Measurements from ENCODE around the gene COPS8. TPM values are rescaled to one million over a fixed set of nuclear protein-coding genes. Genes with fewer than 3 reads are reported as not detected.

COPS8 gene
- total RNA-seq, 1 donor from 2014 or later, result 90.7 TPM

DNA sequence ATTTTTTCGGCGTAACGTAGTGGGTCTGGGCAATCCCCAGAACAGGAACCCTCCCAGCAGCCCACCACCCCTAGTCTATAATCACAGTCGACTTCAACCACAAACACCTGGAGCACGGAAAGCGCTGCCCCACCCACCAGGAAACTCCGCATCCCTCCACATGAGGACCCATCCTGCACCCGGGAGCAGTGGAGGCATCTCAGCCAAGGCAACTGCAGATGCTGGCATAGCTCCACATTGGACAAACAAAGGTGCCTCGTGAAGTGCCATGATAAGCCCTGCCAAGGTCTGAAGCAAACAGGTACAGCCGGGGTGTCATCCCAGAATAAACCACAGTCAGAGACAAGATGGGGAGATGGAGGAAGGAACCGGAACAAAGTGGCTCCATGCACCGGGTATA is 24.3 kb upstream of the COPS8 start:
- DNase-seq, result no peak
- ATAC-seq, result no peak
- intact Hi-C loops (cut with micrococcal nuclease), result loop anchor here (5.0 kb wide), 1 partner anchor 709 kb away; no protein-coding TSS in a partner anchor

DNA sequence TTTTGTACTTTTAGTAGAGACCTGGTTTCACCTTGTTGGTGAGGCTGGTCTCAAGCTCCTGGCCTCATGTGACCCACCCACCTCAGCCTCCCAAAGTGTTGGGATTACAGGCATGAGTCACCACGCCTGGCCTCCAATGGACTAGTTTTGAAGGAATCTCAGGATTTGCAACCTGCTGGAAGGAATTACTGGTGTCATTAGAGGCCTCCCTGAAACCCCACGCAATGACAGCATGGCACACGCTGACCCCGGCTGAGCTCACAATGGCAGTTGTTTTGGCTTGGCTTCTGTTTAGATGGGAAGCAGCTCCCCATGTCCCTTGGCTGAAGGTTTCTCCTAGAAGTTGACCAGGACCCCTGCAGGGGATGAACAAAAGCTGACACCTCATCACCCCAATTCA is 23.1 kb upstream of the COPS8 start:
- intact Hi-C loops (cut with micrococcal nuclease), result loop anchor here (5.0 kb wide), 1 partner anchor 710 kb away; no protein-coding TSS in a partner anchor
- ATAC-seq, result no peak
- no peak for DNase-seq

DNA sequence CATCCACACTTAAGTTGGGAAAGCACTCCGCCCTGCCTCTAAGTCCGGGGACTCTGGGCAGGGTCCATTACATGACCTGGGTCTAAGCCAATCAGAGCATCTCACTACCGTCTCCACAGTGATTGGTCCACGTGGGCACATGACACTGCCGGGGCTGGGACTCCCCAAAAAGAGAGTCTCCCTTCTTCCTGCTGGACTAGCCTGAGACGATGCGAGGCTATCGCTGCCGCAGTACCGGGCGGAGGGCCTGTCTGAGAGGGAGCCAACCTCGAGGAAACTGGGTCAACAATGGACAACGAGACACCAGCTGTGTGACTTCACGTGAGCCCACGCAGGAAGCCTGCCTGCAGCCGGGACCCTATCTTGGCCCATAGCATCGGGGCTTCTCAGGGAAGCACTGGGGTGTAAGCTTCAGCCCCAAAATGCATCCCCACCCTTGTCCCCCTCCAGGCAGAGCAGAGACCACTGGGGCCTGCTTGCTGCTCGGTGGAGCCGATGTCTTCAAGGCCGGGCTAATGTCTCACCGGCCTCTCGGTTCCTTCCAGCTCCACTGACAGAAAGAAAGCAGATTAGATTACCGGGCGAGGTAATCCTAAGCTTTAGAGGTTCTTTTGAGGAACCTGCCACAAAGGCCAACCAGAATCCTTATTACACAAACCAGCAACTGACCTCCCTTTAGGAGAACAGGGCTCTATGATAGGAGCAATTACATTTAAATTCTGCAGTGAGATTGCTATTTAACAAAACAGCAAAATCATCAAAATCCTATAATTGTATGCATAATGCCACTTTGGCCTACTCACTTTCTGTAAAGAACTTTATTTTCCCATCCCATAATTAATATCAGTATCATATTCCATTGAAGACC is 21.3 kb upstream of the COPS8 start:
- peak; percentile 43 for ATAC-seq
- DNase-seq, result peak; percentile 35
- intact Hi-C loops (cut with micrococcal nuclease), result loop anchor here (5.0 kb wide), 1 partner anchor 712 kb away; no protein-coding TSS in a partner anchor

DNA sequence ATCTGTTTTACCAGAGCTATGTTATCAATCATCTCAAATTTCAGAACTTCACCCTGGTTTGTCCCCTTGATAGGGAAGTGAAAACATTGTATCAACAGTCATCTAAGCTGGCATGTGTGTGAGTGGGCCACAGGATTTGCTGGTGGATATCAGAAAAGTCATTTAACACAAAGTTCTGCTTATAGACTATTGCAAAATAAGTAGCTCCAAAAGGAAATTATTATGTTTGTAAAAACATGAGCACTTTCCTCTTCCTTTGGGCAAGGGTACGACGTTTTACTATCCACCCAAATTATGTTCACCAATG is 20.7 kb upstream of the COPS8 start:
- ATAC-seq, result no peak

DNA sequence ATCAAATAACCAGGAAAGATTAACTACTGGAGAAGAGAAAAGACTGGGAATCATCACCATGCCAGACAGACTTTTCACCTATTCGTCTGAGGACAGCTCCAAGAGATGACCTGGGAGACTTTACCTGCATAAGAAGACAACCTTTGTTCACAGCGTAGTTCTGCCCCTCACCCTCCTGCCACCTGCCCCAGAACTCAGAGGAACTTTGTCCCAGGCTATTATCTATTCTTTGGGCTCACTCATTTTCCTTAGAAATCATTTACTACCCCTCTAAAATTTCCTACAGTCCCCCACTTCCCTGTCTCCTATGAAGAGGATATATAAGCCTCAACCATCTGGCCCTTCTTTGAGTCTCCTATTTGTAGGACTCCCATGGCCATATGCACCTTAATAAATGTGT is 19.3 kb upstream of the COPS8 start:
- intact Hi-C loops (cut with micrococcal nuclease), result no loop called here
- DNase-seq (no peak), ATAC-seq (no peak)

More for the DNA sequence above, 20.7 kb upstream of the COPS8 start:
- intact Hi-C loops (cut with micrococcal nuclease), result no loop called here
- no peak for DNase-seq

DNA sequence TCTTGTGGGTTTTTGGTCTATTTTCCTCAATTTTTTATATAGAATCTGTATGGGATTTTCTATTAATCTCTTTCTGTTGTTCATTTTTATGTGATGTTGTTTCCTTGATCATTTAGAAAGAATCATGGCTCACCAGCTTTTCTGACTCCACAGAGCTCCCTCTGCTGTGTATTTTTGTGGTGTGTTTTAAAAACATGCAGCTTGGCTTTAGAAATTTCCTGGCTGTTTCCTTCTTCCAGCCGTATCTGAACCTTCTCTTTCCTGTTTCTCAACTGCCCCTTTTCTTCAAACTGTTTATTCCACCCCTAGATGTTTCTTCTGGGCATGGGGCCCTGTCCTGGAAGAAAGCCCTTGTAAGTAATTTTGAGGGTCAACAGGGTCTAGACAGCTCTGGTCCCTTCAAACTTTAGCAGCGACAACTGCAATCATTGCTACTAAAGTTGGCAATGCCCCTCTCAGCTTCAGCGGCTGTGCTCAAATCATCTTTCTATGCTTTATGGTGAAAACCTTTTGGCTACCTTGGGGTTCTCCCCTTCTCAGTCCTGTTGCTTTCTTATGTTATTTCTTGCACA is 17.6 kb upstream of the COPS8 start:
- ATAC-seq, result no peak
- intact Hi-C loops (cut with micrococcal nuclease), result no loop called here

DNA sequence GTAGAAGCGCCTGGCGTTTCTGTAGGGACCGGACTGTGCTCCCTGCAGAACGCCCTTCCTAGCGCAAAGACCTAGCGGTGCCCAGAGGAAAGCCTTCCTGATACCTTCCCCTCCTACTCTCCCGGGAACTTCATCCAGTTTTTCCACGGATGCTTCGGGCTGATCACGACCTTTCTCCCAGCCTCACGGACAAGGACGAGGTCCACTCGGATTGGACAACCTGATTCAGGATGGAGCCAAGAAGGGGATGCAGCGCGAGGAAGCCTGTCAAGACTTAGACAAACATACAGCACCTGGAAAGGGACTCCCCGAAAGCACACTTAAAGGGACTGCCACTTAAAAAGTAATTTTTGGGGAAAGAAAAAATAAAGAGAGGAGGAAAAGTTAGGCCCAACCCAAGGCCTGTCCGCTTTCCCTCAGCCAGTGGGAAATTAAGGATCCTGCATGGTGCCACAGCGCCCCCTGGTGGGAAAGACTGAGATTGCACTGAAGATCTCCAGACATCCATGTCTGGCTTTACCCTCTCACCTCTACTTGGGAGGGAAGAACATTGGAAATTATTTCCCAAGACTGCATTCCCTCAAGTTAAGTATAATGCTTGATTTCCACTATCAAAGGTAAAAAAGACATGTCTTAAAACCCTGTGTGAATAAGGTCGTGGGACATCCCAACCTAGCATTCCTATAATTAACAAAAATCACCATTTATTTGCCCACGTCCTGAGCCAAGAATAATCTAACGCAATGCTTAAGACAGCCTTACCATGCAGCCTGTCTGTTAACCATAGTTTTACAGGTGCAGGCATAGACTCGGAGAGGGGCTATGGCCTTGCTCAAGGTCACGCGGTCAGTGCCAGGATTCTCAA is 13.4 kb upstream of the COPS8 start:
- peak; percentile 62 for ATAC-seq
- intact Hi-C loops (cut with micrococcal nuclease), result no loop called here
- DNase-seq, result peak; percentile 79

More for the DNA sequence above, 17.6 kb upstream of the COPS8 start:
- no peak for DNase-seq

DNA sequence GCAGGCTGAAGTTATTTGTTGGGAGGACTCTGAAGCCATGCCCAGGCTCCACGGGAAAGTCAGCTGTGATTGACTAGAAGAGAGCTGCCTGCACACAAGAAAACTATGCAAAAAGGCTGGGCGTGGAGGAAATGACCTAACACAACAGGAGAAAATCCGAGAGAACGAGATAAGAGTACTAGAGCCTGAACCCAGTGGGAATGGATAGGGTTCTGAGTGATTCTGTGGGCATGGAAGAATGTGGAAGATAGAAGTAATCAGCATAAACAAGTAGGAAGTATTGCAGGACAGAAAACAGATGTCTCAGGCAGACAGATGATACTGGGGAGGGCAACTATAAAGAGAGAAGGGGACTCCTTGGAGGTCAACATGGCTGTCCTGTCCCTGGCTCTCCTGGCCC is 12.1 kb upstream of the COPS8 start:
- ATAC-seq, result peak; percentile 73
- DNase-seq, result no peak
- intact Hi-C loops (cut with micrococcal nuclease), result no loop called here

DNA sequence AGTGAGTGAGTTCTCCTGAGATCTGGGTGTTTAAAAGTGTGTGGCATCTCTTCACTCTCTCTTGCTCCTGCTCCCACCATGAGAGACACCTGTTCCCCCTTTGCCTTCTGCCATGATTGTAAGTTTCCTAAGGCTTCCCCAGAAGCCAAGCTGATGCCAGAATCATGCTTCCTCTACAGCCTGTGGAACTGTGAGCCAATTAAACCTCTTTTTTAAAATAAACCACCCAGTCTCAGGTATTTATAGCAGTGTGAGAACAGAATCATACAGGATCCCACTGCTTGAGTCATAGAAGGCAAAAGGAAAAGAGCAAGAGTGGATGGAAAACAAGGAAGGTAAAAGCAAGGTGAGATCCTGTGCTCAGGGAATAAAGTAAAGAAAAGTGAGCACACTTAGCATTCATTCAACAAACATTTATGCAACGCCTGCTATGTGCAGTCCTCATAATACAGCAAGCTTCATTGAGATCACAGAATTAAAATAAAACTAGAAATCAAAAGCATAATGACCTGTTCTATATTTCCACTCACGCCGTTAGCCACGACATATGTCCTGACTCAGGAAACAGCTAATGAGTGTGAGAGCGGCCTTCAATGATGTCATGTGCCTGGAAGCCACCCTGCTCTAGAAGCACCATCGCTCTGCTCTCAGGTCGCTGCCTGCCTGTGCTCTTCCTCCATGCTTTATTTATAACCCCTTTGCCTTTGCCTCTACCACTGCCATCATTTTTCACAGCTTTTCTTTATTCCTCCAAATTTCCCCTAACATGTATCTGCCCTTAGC is 11.3 kb upstream of the COPS8 start:
- DNase-seq, result no peak
- peak; percentile 45 for ATAC-seq
- intact Hi-C loops (cut with micrococcal nuclease), result no loop called here

DNA sequence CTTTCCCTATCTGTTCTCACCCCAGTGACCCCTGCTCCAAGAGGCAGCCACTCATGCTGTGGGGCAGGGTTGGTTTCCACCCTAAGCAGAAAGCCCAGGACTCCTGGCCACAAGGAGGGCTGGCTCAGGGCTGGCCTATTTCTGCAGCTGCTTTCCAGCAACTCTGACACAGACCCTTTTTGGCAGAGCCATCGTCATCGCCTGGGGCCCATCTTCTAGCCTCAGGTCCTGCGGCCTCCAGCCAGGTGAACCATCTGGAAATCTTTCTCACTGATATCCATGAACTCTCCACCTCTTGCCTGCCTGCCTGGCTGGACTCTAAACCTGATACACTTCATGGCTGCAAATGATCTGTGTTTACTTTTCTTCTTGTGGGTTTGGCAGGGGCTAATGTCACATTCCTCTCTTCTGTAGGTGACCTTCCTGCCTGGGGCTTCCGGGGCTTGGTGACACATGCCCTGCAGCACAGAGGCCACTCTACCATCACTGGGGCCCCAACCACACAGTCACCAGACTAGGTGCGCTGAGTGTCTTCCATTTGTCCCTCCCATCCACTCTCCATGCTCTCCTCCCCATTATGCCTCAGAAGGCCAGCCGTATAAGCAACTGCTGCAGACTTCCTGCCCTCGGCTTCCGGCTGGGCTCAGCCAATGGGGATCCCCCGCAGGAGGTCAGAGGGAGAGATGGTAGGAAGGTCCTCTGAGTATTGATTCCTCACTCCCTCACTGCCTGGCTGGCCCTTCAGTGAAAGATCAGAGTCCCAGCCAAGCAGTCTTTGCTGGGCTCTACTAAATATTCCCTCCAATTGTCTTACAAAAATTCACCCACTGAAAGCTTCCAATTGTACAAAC is 9.7 kb upstream of the COPS8 start:
- DNase-seq (no peak), ATAC-seq (no peak)
- intact Hi-C loops (cut with micrococcal nuclease), result no loop called here

DNA sequence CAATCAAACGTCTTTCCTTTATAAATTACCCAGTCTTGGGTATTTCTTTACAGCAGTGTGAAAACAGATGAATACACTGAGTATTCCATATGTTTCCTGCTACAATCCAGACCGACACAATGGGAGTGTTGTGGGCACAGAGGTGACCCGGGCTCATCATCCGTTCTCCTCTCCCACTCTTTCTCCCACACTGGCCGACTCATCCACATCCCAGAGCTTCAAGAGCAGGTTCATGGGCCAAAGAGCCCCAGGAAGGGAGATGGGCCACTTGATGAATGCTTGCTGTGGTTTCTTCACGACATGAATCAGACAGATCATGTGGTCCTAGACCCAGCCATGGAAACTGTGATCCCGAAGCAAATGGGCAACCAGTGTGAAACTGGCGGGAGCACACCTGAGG is 4.1 kb upstream of the COPS8 start:
- ATAC-seq, result no peak

DNA sequence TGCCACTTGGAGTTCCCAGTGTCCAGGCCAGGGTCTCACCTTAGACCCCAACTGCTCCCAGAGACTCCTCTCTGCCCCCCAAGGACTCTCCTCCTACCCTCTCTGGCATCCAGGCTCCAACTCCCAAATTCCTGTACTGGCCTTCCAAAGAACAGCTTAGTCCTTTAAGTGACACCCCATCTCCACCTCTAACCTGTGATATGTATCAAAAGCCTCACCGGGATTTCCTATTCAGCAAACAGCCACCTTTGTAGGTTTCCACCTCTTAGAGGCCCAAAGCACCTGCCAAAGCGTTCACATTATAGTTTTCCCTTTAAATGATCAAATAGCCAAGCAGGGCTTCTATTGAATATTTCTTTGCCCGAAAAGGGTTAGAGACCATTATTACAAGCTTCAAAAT is 2.7 kb upstream of the COPS8 start:
- no peak for ATAC-seq
- DNase-seq, result no peak
- intact Hi-C loops (cut with micrococcal nuclease), result no loop called here

More for the DNA sequence above, 4.1 kb upstream of the COPS8 start:
- intact Hi-C loops (cut with micrococcal nuclease), result no loop called here
- DNase-seq, result no peak

DNA sequence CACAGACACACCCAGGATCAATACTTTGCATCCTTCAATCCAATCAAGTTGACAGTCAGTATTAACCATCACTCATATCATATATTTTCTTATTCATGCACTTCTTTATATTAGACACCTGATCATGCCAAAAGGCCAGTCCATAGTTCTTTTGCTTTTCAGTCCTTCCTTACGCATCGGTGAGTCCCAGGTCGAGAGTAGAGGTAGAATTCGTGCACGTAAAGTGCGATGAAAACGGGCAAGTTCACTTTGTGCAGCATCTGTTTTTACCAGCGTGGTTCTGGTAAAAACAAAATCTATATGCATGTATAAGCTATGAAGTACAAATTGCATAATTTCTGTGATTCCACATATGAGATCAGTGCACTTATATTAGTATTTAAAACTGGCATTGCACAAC is 1.2 kb upstream of the COPS8 start:
- no peak for ATAC-seq
- intact Hi-C loops (cut with micrococcal nuclease), result no loop called here
- no peak for DNase-seq

DNA sequence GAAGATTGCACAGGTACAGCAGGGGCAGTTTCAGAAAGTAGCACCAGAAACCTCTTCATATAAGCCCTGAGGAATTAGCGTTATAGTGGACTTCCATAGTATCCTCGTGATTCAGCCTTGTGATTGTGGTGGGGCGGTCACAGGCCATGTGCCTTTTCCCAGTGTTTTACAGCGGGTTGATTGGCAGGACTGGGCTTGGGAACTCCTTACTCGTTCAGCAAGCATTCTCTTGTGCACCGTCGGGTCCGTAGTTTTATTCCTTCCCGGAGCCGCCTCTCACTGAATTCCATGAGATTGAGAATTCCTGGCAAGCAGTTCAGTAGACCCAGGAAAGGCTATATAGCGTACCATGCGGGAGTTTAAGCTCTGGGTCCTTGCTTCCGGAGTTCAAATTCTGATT is 5.2 kb downstream of the COPS8 start:
- ATAC-seq, result no peak
- intact Hi-C loops (cut with micrococcal nuclease), result no loop called here
- no peak for DNase-seq

DNA sequence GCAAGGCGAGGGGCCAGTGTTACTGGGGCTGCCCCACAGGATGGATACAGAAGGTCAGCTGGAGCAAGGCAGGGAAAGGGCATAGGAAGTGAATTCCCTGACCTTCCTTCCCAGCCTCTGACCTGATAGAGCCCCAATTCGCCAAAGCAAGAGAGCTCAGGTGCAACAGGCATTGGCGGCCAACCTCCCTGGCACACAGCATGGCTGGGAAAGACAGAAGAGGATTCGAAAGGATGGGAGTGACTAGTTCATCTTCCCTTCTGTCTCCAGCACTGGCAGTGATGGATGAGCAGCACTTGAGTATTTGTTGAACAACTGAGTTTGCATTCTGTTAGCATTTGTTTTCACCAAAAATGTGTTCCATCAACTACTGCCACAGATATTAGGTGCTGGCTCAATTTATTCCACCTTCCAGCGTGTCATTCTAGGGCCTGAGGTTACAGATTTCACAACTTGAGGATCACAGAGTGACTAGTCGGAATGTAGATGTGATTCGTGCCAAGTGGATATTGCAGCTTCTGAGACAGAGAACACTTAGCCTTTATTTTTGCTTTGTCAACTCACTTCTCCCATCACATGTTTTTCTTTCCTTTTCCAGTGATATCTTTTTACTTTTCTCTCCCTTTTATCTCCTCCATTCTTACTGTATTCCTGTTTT is 6.2 kb downstream of the COPS8 start:
- intact Hi-C loops (cut with micrococcal nuclease), result no loop called here
- ATAC-seq, result peak; percentile 75
- no peak for DNase-seq

DNA sequence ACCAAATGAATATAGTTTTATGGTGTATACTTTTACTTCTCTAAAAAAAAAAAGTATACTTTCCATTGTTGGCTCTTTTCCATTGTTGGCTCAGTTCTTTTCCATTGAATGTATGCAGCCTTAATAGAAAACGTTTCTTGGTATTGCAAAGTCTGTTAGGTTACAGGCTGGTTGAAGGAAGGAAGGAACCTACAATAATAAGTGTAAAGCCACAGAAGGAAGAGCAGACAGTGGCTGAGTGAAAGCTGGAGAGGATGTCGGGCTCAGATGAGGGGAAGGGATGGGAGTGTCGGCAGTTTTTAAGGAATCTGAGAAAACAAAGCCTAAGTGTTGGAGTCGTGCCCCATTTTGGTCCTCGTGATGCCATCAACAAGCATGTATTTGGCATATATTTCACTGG is 6.8 kb downstream of the COPS8 start:
- ATAC-seq (peak; percentile 7), DNase-seq (no peak)
- intact Hi-C loops (cut with micrococcal nuclease), result no loop called here

DNA sequence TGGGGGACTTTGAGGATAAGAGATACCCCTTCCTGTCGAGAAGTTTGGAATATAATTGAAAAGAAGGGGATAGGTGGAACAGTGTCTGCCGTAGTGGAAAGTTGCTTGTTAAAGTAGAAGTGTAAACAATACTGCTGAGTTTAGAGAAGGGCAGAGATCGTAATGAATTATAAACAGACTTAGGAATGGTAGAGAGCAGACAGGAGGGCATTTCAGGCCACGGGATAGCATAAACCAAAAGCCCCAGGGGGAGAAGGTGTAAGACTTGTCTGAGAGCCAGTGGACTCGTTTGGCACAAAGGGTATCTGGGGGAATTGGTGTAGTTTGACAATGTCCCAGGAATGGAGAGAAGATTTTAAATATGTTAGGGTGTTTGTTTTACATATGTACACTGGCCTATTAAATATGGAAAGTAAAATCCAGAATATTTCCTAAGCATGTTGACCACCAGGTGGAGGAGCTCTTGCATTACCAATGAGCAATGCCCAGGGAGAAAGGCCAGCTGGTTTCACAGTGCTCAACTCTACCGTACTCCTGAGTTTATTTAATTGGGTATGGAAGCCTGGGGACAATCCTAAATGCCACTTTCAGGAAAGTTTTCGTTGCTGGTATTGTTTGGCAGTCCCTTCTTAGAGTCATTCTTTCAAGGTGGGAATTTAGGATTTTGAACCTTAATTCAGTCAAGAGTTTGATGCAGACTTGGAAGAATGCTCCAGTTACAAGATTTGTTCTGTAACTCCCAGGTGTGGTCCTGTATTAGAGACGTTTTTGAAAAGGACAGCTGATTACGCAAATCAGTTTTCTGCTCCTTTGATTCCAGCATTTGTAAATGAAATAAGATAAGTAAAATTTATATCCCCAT is 7.5 kb downstream of the COPS8 start:
- intact Hi-C loops (cut with micrococcal nuclease), result no loop called here
- no peak for DNase-seq
- peak; percentile 83 for ATAC-seq
